ENCODE data around the gene EWSR1.

Gene EWSR1

DNA sequence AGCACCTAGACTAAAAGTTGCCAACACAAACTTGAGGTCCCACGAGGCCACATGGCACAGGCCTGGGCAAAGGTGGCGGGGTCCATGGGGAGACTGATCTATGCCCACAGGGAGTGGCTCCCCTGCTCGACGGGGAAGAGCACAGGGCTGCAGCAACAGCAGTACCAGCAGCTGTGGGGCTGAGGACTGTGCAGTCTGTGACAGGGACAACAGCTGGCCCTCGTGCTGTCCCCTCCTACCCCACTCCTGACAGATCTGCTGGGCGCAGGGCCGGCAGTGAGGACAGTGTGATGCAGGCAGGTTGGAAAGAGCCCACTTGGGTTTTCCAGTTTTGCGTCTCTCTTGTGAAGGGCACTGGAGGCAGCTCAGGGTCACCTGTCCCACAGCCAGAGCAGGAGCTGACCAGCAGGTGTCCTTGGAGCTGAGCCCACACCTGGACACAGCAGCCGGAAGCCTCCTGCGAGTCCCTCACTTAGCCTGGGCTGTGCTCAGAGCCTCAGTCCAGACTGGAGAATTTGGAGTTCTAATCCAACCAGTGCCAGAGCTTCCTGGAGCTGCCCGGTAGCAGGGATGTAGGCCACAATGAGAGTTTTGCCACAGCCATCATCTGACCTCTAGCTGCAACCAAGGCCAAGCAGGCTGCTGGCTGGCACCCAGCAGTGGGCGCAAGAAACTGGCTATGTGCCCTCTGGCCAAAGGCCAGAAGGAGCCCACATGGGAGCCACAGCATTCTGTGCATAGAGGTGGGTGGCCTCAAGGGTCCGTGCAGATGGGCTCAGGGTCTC lies 34.8 kb downstream of the EWSR1 start:
- DNase-seq (ENCODE audit: low read depth in 3 of 3, low spot score in 1 of 3), result no peak

DNA sequence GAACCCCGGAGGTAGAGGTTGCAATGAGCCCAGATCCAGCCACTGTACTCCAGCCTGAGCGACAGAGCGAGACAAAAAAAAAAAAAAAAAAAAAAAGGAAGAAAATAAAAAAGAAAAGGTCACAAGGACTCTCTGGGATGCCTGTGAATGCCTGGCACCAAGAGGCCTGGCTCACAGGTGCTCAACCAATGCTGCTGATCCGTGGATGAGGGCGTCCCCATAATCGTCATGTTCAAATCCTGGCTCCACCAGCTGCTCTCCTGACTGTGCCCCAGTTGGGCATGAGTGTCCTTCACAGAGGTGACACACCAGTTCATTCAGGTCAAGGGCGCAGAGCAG lies 37.7 kb downstream of the EWSR1 start:
- DNase-seq (ENCODE audit: low read depth in 3 of 3, low spot score in 1 of 3), result no peak

DNA sequence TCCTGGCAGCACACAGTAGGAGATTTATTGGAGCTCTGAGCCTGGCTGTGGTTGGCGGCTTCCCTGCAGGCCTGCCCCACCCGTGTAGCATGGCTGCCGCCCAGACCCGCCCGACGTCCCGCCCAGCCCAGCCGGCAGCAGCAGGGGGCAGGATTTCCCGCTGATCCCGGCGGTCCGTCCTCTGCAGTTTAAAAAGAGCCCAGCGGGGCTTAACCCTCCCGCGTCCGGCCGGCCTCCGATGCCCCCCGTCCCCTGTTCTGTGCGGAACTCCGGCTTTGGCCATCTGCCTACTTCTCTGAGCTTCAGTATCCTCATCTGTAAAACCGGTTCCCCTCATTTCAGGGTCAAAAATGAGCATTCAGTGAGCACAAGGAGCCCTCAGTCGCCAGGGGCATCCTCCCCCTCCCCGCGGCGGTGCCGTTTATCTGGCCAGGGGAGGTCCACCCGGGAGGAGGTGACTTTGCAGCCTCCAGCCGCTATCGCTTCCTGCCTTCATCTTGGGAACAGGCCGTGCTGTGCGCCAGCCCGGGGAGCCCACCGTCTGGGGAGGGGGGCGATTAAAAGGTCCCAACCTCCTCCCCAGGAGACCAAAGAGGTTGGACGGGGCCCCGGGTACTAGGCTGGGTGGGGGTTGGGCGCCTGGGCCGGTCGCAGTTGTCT lies 38.2 kb downstream of the EWSR1 start, which contains the start of gene GAS2L1:
GAS2L1 (plus strand) TSS at position 476 of the 660 bp plus-strand sequence. CDS start 1,456 bp downstream, outside the sequence.
- DNase-seq (ENCODE audit: low read depth in 3 of 3, low spot score in 1 of 3), result peak in 1 of 3 donors; percentile 36

DNA sequence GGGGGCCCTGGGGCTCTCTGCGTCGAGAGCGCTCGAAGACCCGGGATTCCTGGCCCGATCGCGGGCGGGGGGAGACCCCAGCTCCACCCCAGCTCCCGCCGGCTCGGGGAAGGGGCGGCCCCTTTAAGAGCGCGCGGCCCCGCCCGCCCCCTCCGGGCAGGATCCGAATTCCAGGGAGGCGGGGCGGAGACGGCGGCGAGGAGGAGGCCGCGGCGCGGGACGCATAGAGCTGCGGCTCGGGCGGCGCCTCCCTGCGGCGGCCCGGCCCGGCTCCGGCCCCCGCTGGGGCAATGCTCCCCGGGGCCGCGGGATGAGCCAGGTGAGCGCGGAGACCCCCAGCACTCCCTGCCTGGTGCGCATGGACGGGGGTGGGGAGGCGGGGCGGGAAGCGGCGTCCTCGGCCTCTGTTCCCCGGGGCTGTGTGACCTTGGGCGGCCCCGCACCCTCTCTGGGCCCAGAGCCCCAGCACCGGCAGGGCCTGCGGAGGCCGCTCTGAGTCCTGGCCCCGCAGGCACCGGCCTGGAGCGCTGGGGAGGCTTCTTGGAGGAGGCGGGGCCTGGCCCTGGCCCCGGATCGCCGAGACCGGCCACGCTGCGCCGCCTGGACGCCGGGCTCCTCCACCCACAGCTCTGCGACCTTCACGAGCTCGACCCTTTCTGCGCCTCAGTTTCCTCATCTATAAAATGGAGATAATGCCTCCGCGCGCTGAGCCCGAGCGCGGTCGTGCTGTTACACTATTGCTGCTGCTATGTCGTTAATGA lies 38.9 kb downstream of the EWSR1 start:
- DNase-seq (ENCODE audit: low read depth in 3 of 3, low spot score in 1 of 3), result no peak

DNA sequence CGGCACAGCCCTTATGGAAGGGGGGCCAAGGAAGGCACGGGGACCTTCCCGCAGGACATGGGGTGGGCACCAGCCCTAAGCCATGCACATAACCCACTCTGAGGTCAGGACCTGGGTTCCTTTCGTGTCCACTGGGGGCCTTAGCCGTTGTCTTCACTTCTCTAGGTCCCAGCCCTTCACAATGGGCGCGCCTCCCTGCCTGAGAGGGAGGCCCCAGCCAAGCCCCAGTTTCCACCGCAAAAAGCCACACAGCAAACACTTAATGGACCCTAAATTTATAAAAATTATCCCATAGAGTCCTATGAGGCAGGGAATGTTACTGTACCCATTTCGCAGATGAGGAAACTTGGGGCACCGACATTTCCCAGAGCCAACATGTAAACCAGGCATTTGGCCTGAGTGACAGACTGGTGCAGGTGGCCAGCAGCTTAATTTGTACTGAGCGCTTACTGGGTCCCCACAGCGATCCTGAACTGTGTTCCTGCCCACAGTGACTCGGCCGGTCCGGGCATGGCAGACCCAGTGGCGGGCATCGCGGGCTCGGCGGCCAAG lies 39.6 kb downstream of the EWSR1 start:
- no peak for DNase-seq (ENCODE audit: low read depth in 3 of 3, low spot score in 1 of 3)

DNA sequence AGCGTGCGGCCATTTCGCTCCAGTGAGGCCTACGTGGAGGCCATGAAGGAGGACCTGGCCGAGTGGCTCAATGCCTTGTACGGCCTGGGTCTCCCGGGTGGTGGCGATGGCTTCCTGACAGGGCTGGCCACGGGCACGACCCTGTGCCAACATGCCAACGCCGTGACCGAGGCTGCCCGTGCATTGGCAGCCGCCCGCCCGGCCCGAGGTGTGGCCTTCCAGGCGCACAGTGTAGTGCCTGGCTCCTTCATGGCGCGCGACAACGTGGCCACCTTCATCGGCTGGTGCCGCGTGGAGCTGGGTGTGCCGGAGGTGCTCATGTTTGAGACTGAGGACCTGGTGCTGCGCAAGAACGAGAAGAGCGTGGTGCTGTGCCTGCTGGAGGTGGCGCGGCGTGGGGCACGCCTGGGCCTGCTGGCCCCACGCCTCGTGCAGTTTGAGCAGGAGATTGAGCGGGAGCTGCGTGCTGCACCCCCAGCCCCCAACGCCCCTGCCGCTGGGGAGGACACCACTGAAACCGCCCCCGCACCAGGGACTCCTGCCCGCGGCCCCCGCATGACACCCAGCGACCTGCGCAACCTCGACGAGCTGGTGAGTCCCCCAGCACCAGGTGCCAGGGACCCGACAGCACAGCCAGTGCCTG lies 40.2 kb downstream of the EWSR1 start:
- DNase-seq (ENCODE audit: low read depth in 3 of 3, low spot score in 1 of 3), result no peak

DNA sequence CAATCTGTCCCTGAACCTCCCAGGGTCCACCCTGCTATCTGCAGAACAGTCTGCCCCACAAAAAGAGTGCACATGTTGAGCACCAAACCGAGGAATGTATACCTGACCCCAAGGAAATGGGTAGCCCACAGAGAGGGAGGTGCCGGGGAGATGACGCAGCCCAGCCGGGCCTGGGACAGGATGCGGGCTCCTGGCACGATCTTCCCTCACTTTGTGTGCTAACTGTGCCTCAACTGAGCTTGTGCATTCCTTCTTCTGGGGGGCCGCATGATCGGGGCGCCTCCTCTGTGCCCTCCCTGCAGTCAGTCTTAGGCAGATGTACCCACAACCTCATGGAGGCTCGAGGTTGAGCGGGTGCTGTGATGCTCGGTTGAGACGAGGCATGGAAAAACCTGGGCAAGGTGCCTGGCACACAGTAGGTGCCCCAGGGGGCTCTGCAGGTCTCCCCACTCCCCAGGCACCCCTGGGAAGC lies 40.8 kb downstream of the EWSR1 start:
- no peak for DNase-seq (ENCODE audit: low read depth in 3 of 3, low spot score in 1 of 3)

DNA sequence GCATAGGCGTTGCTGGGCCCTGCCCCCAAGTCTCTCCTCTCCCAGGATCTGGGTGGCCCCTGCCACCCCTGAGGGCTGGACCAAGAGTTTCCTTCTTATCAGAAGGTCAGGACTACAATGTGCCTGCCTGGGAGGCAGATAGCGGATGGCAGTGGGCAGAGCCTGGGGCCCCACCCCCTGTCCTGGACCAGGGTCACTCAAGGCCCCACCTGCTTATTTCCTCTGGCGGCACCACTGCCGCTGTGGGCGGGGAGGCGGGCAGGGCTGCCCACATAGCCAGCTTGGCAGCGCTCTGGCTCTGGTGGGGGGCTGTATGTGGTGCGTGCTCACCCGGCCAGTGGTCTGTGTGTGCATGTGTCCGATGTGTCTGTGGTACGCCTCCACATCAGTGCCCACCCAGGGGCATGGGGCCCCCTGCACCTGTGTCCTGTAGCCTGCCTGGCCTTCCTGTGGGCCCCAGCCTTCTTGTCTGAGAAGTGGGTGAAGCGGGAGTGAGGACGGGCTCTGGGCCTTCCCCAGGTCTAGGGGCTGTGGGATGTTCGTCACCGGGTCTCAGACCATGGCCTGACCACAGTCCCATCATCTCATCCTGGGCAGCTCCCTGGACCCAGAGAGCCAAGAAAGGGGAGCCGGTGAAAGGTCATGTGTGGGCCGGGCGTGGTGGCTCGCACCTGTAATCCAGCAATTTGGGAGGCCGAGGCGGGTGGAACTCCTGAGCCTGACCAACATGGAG lies 41.4 kb downstream of the EWSR1 start:
- no peak for DNase-seq (ENCODE audit: low read depth in 3 of 3, low spot score in 1 of 3)

DNA sequence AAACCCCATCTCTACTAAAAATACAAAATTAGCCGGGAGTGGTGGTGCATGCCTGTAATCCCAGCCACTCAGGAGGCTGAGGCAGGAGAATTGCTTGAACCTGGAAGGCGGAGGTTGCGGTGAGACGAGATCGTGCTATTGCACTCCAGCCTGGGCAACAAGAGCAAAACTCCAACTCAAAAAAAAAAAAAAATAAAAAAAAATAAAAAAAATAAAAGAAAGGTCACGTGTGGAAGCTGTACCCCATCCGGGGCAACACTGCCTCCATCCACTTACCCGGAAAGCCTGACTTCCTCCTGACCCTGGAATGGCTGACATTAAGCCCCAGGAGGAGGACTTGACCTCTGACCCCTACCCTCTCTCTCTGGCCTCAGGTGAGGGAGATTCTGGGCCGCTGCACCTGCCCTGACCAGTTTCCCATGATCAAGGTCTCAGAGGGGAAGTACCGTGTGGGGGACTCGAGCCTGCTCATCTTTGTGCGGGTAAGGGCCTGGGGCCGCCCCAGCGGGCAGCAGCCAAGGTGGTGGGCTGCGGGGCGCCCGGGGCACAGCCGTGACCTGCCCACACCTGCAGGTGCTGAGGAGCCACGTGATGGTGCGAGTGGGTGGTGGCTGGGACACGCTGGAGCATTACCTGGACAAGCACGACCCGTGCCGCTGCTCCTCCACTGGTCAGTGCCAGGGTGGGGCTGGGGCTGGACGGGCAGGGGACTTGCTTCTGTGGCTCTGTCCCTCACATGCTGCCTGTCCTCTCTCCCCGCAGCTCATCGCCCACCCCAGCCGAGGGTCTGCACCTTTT lies 42.2 kb downstream of the EWSR1 start:
- no peak for DNase-seq (ENCODE audit: low read depth in 3 of 3, low spot score in 1 of 3)

DNA sequence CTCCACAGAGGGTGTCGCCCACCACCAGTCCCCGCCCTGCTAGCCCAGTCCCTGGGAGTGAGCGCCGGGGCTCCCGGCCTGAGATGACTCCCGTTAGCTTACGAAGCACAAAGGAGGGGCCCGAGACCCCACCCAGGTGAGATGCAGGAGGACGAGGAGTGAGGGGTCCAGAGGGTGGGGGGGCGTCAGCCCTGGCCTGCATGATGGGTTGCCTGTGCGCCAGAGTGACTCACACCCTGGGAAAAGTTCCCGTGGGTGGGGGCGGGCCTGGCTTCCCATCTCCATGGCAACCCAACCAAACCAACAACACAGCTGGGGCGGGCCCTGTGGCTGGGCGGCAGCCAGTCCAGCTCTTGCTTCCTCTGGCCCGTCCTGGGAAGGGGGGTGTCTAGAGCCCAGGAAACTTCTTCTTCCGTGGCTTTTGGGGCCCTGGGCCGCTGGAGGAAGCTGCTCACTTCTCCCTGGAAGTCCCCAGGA lies 42.8 kb downstream of the EWSR1 start:
- peak in 2 of 3 donors; percentile 22 to 34 for DNase-seq (ENCODE audit: low read depth in 3 of 3, low spot score in 1 of 3)

DNA sequence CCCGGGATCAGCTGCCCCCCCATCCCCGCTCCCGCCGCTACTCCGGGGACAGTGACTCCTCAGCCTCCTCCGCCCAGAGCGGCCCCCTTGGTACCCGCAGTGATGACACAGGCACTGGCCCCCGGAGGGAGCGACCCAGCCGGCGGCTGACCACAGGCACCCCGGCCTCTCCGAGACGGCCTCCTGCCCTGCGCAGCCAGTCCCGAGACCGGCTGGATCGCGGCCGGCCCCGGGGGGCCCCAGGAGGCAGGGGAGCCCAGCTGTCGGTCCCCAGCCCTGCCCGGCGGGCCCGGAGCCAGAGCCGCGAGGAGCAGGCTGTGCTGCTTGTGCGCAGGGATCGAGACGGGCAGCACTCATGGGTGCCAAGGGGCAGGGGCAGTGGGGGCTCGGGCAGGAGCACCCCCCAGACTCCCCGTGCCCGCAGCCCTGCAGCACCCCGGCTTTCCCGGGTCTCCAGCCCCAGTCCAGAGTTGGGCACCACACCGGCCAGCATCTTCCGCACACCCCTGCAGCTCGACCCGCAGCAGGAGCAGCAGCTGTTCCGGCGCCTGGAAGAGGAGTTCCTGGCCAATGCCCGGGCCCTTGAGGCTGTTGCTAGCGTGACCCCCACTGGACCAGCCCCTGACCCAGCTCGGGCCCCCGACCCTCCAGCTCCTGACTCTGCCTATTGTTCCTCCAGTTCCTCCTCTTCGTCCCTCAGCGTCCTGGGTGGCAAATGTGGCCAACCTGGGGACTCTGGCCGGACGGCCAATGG lies 43.6 kb downstream of the EWSR1 start:
- DNase-seq (ENCODE audit: low read depth in 3 of 3, low spot score in 1 of 3), result no peak

DNA sequence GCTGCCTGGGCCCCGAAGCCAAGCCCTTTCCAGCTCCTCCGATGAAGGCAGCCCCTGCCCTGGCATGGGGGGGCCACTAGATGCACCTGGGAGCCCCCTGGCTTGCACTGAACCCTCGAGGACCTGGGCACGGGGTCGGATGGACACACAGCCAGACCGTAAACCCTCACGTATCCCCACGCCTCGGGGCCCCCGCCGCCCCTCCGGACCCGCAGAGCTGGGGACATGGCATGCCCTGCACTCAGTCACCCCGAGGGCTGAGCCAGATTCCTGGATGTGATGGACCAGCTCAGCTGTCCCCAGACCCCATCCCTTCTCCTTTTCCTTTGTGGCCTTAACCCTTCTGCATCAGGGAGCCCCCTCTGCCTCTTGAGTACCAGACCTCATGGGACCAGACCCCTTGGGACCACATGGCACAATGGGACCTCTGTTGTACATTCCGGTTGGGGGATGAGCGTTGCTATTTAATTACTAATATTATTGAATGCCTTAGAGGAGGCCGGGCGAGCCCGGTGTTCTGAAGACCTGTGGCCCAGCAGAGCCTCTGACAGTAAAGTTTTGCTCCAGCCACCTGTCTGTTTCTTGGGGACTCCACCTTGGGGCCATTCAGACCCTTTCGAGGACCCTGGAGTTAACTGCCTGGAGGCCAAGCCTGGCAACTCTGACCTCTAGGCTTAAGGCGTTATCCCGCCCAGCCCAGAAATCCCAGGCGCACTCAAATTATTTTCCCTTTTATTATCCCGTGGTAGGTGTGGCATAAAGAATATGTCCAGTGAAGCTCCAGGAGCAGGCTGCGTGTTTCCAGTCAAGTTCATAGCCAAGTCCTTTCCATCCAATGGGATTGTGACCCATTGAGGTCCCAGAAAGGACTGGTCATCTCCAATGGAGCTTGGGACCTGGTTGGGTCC lies 44.4 kb downstream of the EWSR1 start:
- DNase-seq (ENCODE audit: low read depth in 3 of 3, low spot score in 1 of 3), result no peak

DNA sequence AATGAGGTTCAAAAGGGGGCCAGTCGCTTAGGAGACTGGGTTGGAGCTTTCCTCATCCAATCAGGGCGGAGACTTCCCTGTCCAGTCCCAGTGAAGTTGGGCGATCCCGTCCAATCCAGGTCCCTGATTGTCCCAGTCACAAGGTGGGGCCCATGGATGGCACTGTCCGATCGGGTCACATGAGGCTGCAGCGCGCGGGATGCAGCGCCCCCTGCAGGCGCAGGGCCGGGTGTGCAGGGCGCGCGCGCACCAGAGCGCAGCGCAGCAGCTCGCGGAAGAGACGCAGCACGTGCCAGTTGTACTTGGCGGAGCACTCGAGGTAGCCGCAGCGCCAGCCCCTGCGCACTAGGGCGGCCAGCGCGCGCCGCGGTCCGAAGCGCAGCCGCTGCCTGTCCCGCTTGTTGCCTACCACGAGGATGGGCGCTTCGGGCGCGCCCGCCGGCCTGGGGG lies 45.1 kb downstream of the EWSR1 start:
- no peak for DNase-seq (ENCODE audit: low read depth in 3 of 3, low spot score in 1 of 3)

DNA sequence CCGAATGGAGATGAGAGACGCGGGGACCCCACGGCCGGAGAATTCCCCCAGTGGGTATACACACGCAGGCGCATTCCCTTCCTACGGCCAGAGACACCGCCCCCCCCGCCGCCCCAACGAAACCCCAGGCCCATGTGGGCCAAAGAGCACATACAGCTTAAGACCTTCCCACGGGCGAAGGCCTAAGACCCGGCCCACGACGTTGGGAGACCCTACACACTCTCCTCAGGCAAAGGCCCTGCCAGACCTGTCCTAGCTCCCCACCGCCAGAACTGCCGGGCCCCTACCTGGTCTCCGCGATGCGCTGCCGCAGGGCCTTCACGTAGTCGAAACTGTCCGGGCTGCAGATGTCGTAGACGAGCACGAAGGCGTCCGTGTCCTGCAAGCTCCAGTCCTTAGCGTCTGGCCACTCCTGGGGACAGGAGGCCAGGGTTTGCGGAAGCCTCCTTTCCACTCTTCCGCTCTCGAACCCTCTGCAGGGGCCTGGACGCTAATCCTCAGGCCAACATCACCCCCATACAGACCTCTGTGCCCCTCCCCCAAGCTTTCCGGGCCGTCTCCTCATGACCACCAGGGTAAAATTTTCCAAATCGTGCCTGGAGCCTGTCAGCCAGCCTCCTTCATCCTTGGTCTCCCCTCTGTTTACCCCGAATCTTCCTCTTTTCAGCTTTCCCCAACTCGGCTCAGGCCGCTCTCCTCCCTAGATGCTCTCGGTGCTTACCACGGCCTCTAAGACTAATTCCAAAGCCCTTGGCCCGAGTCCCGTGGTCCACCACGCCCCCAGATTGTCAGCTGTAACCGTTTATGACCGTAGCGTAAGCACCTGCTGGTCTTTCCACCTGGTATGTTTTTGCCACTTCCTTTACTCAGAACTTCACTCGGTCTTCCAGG lies 45.8 kb downstream of the EWSR1 start:
- DNase-seq (ENCODE audit: low read depth in 3 of 3, low spot score in 1 of 3), result no peak

DNA sequence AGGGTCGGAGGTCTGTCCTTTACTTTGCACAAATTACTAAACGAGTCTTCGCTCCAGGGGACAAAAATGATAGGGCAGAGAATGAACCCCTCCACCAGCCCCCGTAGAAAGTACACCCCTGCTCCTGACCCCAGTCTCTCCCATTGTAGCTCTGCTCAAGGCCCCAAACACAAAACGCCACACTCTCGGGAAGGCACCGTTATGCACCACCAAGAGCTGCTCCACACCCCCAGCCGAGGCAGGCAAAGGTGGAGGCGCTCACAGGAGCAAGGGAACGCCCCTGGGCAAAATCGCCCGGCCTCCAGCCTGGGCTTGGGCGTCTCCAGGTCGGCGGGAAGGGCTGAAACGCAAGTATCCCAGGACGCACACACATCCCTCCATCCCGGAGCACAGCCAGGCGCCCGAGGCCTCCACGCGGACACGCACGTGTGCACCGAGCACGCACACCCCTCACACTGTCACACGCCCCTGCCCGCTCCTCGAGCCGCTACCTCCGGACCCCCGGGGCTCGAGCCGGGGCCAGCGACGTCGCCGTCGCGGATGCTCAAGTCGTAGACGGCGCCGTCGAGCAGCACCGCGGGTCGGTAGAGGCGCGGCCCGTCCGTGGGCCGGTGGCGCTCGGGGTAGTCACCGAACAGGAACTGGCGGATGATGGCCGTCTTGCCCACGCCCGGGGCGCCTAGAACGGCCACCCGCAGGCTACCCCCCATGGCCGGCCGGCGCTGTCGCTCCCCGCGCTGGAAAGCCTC lies 46.6 kb downstream of the EWSR1 start:
- no peak for DNase-seq (ENCODE audit: low read depth in 3 of 3, low spot score in 1 of 3)
